Measurements from ENCODE around the gene PFKM. TPM values are rescaled to one million over a fixed set of nuclear protein-coding genes. Genes with fewer than 3 reads are reported as not detected.

The PFKM gene
- total RNA-seq, 4 donors from 2014 or later: 15.1 to 28.1 (median 26.0) TPM

- no peak for DNase-seq (ENCODE audit: low spot score in 2 of 2)
- intact Hi-C loops (cut with DNase I; ENCODE audit: low total_unique reads): no loop called here
- 3 to 4% methylated on average over 10 to 12 of the region's 20 CpGs for WGBS, 2 donors
- no peak overlapping the region for H3K4me3 ChIP-seq (ENCODE audit: low read depth, poor library complexity, severe bottlenecking)
- no peak for TF ChIP-seq CTCF (IDR thresholded peaks at IDR 0.05)
- TF ChIP-seq POLR2A (IDR thresholded peaks at IDR 0.05): no peak
Observed at GRCh38 chr12:48184549-48184922, 65.4 kb downstream of the PFKM start.

- intact Hi-C loops (cut with DNase I; ENCODE audit: low total_unique reads): no loop called here
- no peak overlapping the region for H3K4me3 ChIP-seq (ENCODE audit: low read depth, poor library complexity, severe bottlenecking)
- TF ChIP-seq POLR2A (IDR thresholded peaks at IDR 0.05) (no peak), CTCF (IDR thresholded peaks at IDR 0.05) (no peak)
- no peak for DNase-seq (ENCODE audit: low spot score in 2 of 2)
- 58 to 63% methylated on average over 10 of the region's 10 CpGs for whole genome bisulfite sequencing, 2 donors
Observed at GRCh38 chr12:48185181-48185919, 66.2 kb downstream of the PFKM start.

GRCh38 chr12:48187916-48188695, 68.9 kb downstream of the PFKM start:
- intact Hi-C loops (cut with DNase I; ENCODE audit: low total_unique reads): no loop called here
- H3K4me3 ChIP-seq (ENCODE audit: low read depth, poor library complexity, severe bottlenecking): no peak overlapping the region
- 89 to 90% methylated on average over 10 of the region's 10 CpGs for WGBS, 2 donors
- TF ChIP-seq POLR2A (IDR thresholded peaks at IDR 0.05) (no peak), CTCF (IDR thresholded peaks at IDR 0.05) (no peak)
- no peak for DNase-seq (ENCODE audit: low spot score in 2 of 2)

GRCh38 chr12:48189331-48190125, 70.4 kb downstream of the PFKM start:
- intact Hi-C loops (cut with DNase I; ENCODE audit: low total_unique reads): no loop called here
- no peak overlapping the region for H3K4me3 ChIP-seq (ENCODE audit: low read depth, poor library complexity, severe bottlenecking)
- WGBS, 2 donors: 29 to 34% methylated on average over 6 of the region's 6 CpGs
- no peak for TF ChIP-seq POLR2A (IDR thresholded peaks at IDR 0.05)
- TF ChIP-seq CTCF (IDR thresholded peaks at IDR 0.05): peak in 1 of 3 donors; percentile 52
- DNase-seq (ENCODE audit: low spot score in 2 of 2): peak in 1 of 2 donors; percentile 72

- intact Hi-C loops (cut with DNase I; ENCODE audit: low total_unique reads): no loop called here
- no peak for TF ChIP-seq CTCF (IDR thresholded peaks at IDR 0.05)
- no peak for TF ChIP-seq POLR2A (IDR thresholded peaks at IDR 0.05)
- no peak overlapping the region for H3K4me3 ChIP-seq (ENCODE audit: low read depth, poor library complexity, severe bottlenecking)
- no peak for DNase-seq (ENCODE audit: low spot score in 2 of 2)
Observed at GRCh38 chr12:48191096-48191495, 71.9 kb downstream of the PFKM start.
